Measurements from ENCODE around the gene ACKR3.

The ACKR3 gene

GRCh38 chr2:236569573-236569973 lies at the start of gene ACKR3:
Gene ACKR3, plus strand, starts transcription at chr2:236569825. Its CDS starts 10,641 bp downstream, at chr2:236580466.
- peak; percentile 67 for DNase-seq

DNA sequence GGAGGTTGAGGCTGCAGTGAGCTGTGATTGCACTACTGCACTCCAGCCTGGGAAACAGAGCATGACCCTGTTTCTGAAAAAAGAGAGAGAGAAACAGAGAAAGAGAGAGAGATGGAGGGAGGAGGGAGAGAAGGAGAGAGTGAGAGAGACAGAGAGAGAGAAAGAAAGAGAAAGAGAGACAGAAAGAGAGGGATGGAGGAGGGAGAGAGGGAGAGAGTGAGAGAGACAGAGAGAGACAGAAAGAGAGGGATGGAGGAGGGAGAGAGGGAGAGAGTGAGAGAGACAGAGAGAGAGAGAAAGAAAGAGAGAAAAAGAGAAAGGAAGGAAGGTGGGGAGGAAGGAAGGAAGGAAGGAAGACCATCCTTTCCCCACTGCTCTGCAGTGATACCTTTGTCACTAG lies 48.1 kb upstream of the ACKR3 start:
- DNase-seq: no peak

DNA sequence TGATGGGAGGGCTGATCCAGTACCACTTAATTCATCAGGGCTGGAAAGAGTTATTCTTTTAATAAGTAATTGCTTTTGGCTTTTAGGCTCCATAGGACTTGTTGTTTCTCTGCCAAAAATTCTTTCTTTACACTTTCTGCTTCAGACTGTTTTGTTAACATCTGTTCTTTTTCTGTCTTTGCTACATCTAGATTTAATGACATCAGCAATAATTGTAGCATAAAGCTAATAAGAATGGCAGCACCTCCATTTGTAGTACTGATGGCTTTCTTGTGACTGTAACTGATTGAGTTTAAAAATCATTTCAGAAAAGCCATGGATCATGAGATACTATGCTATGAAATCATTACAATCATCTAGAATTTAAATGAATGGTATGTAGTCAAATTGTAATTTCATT lies 46.4 kb upstream of the ACKR3 start:
- DNase-seq: no peak

GRCh38 chr2:236525411-236525997 lies 44.1 kb upstream of the ACKR3 start:
- DNase-seq: no peak

DNA sequence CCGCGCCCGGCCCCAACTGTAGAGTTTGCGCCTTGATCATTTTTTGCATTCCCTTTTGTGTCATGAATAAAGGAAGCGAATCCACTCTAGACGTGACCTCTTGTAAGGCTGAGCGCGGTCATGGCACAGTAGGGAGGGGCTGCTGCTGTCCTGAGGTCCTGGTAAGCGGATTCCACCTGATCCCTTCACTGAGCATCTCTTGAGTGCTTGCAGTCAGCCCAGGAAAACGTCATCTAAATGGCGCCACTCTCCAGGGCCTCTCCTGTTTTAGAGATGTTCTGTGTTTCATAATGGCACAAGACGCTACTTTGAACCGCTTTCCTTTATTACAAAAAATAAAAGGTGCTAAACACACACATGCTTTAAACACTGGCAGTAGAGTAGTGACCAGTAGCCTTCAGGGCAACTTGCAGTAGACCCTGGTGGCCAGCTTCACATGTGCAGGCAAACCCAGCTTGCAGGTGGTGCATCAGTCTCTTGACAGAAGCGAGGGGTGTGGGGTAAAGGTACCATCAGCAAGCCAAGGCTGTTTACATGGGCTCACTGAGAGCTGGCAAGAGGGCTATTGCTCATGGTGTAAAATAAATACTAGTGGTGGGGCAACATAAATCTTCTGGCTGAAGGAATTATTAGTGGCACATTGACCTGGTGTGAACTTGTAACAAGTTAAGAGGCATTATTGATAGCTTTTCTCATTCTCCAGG lies 43.0 kb upstream of the ACKR3 start:
- DNase-seq: no peak

GRCh38 chr2:236527159-236527630 lies 42.4 kb upstream of the ACKR3 start:
- DNase-seq: no peak

DNA sequence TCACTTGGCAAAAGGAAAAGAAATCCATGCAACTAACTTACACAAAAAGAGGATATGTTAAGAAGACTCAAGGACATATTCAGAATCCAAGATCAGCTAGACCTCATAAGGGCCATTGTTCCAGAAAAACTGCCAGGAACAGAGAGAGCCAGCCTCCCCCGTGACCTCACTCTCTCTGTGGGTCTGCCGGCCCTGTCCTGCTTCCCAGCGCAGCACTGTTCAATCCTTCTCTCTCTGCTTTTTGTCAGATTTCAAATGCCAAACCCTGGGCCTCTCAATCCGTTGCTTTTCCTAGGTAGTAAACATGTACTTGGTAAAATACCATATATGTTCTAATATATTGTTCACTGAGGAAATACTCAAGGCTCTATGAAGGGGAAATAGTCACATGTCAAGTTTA lies 40.0 kb upstream of the ACKR3 start:
- DNase-seq: no peak

DNA sequence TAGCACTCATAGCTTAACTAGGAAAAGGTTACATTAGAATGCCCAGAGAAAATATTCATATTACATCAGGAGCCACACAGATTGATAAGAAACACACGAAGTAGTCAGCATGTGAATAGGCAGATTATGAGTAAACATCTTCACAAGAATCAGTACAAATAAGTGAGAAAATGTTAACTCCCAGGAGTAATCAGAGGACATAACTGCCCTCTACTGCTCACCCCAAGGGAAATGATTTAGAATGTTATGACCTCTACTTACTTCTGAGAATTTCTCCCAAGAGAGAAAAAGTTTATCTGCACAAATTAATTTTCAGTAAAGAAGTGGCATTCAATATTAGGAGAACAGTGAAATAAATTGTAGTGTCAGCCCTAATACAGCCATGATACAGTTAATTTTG lies 39.1 kb upstream of the ACKR3 start:
- DNase-seq: no peak

DNA sequence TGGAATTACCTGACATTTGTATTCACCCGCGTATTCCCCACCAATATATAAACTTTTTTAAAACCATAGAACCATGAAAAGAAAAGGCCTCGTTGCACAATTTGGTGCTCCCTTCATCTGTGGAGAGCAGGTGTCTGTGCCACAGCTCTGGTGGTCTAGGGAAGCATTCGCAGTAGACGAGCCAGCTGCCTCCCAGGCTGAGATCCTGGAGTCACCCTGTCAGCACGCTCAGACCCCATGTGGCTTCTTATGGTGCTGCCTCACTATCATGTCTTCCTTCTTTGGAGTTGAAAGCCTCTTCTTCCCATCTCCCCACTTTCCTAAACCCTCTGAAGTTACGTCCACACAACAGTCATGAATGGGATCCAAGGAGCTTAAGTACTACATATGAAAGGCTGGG lies 38.4 kb upstream of the ACKR3 start:
- DNase-seq: no peak

- DNase-seq: no peak
Measured at GRCh38 chr2:236531996-236532395, 37.6 kb upstream of the ACKR3 start.

DNA sequence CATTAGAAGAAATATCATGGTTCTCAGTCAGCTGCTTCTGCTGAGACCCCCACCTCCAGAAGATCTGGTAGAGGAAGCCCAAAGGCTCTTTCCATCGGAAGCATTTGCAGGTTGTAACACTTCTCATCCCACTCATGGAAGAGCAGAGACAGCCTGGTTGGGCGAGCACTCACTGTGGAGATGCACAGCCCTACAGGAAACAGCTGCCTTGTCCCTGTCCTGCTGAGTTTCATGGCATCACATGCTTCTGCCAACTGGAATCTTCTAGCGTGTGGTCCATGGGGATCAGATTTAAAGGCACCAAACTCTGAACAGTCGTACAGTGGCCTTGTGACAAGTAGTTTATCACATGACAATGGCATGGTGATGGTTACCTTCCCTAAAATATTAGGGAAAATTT lies 36.3 kb upstream of the ACKR3 start:
- no peak for DNase-seq

- no peak for DNase-seq
Measured at GRCh38 chr2:236535024-236535423, 34.6 kb upstream of the ACKR3 start.

- no peak for DNase-seq
Measured at GRCh38 chr2:236536727-236537398, 32.8 kb upstream of the ACKR3 start.

DNA sequence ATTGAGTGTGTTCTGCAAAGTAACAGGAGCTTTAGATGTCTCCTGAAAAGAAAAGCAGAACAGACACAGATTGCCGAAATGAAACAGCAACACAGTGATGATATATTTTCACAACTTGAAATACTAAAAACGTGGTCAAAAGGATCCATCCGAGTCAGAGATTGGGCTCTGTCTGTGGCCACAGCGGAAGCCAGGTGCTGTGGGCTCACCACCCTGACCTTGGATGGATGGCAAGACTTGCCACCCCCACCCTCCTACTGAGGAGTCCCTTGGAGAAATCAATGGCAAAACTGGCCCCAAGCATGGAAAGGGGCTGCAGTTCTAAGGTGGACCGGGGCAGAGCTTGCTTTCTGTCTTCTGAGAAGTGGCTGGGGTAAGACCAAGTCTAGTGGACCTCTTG lies 31.4 kb upstream of the ACKR3 start:
- no peak for DNase-seq

DNA sequence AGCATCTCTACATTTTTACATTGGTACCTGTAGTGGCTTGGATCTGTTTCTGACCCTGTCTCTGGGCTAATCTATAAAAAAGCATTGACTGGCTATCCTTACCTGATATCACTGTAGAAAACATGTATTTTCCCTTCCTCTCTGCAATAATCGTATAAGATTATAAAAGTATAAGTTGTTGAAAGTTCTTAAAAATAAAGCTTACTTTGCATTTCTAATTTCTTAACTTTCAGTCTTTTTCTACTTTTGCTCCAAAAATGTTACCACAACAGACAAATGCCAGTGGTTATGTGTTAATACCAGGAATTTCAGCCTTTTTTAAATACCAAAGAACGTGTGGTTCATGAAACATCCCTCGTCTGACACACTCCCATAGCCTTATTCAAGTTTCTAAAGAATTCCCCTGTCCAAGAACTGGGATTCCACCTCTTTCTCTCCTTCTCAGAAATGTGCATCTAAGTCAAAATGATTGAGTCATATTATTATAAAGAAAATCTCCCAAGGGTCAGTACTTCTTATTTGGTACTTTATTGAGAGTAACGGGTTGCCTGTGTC lies 28.5 kb upstream of the ACKR3 start:
- no peak for DNase-seq

GRCh38 chr2:236544362-236544761 lies 25.3 kb upstream of the ACKR3 start:
- no peak for DNase-seq

DNA sequence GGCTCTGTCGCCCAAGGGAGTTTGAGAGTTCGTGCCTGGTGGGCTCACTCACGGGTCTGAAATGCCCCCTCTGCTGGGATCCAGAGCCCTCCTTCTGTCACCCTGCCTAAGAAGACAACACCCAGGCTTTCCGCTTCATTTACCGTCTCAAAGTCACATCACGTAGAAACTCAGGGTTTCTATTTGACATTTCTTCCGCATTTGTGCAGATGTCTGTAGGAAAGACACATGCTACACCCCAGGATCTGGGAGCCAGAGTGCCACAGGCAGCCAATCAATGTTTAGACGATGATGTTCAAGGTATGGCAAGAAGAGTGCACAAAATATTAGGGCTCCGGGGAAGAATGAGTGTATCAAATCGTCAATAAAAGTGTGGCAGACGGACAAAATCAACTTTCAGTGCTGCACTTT lies 24.4 kb upstream of the ACKR3 start:
- no peak for DNase-seq

DNA sequence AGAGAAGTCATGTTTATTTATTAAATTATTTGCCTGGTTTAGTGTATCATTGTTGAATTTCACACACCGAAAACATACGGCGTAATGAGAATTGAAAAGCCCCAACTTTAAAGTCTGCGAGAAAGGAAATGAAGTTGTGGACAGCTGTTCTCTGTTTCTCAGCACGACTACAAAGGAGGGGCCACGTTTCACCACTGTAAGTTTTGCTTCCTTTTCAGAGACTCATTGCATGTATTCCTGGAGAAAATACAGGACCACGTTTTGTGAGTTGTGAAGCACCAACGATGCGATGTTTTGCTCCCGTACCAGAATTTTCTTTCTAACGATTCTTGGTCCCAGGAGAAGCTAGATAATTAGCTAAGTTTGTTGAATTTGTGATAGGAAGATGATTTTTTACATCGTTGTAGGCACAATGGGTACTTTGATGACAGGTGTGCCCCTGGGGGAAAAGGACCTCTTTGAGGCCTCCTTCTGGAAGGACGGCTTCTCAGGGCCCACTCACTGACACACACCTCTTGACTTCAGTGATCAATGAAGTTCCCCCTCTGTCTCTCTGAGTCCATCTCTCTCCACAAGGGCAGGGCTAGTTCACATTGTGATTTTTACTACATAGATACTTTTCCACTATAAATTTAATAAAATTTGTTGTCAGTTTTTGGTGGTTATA lies 23.7 kb upstream of the ACKR3 start:
- DNase-seq: no peak

- DNase-seq: no peak
Measured at GRCh38 chr2:236546561-236547002, 23.0 kb upstream of the ACKR3 start.

GRCh38 chr2:236547725-236548124 lies 21.9 kb upstream of the ACKR3 start:
- DNase-seq: no peak

GRCh38 chr2:236548179-236548921 lies 21.3 kb upstream of the ACKR3 start:
- no peak for DNase-seq

DNA sequence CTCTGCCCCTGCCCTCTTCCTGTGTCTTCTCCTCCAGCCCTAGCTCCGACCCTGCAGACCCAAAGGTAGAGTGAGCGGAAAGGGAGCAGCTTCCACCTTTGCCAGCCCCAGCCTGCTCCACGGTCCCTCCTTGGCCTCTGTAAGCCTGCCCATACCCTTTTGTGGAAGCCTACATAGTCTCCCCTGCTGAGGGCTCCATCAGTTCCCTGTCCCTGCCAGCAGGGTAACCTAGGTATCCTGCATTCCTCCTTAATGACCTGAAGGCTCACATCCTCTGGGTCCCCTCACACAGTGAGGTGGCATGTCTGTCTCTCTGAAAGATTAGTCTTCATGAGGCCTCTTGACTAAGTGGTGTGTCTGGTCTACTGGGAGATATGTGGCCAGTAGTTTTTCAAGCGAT lies 20.5 kb upstream of the ACKR3 start:
- DNase-seq: no peak

DNA sequence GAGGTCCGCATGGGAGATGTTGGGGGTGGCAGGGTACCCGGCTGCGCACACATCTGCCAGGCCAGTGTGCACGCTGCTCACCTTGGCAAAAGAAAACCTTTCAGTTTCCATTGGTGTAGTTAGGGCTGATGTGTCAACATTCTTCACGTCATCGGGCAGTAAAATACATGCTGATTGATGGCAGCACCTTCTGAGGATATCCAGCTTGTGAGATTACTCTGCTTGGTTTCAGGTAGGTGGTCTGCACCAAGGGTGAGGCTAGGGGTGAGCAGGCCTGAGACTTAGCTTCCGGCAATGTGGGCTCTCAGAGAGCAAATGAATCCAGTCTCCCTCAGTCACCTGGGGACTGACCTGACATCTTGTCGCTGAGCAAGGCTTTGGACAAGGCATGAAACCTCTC lies 19.3 kb upstream of the ACKR3 start:
- no peak for DNase-seq

All from NCI-H1436 (cell line).